BJ (cell line): ENCODE data around the gene INTS14. TPM values are rescaled to one million over a fixed set of nuclear protein-coding genes. Genes with fewer than 3 reads are reported as not detected.

Experiments used
- CTCF ChIA-PET: fragments of 350-600 bp; formaldehyde crosslinking; extraction: SDS; loops from one replicate; lab custom pipeline; 2021; ENCODE audit warnings: antibody characterized with exemption, inconsistent platforms; lab: Yijun Ruan, JAX
- POLR2A ChIA-PET: fragments of 300-600 bp; sonication (Branson Sonifier 250); formaldehyde crosslinking; extraction: SDS; loops from one replicate; lab custom pipeline; 2021; ENCODE audit warnings: antibody characterized with exemption; lab: Charles Lee
- DNase-seq: peaks from one replicate; pipeline ENCODE4 v3.0.0-alpha.2; 2011; ENCODE audit warnings: low read depth
- H3K27me3 ChIP-seq: 2 replicates; pipeline ENCODE4 v1.6.0; 2011; ENCODE audit warnings: low read length; ENCODE audit not compliant: control insufficient read depth, insufficient read depth
- H3K36me3 ChIP-seq: 2 replicates; pipeline ENCODE4 v1.5.1; 2011; ENCODE audit warnings: low read length; ENCODE audit not compliant: control insufficient read depth, insufficient read depth
- H3K4me3 ChIP-seq: 2 replicates; pipeline ENCODE4 v1.5.1; 2011; ENCODE audit warnings: low read depth, mild to moderate bottlenecking, control low read depth, low read length
- polyA plus RNA-seq: library from polyadenylated mRNA; depleted of rRNA; stranded (reverse); fragments of >200 nt; gene quantifications from 2 replicates; pipeline ENCODE4 v1.2.3, GENCODE V29; 2011
- TF ChIP-seq, protein P1 (sequence below): IDR thresholded peaks from 2 replicates; pipeline ENCODE4 v1.5.1; 2011; ENCODE audit warnings: low read depth, mild to moderate bottlenecking, control low read depth, inconsistent platforms, low read length, moderate library complexity; ENCODE audit not compliant: insufficient read depth

Gene INTS14
- polyA plus RNA-seq, 1 experiment, result 37.3 TPM

DNA sequence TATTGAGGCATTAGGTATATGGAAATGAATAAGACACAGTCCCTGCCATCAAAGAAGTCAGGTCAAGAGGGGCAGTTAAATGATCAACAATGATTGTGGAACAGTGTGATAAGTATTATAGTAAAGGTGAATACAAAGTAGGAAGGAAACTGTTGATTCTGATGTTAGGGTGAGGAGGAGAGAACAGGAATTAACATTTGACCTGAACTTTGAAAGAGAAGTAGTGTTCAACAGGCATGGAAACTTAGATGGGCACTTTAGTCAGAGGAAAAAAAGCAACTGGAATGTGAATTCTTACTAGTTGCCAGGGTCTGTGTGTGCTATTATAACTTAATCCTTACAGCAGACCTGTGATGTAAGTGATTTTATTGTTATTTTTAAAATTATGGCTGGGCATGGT, 63.1 kb downstream of the INTS14 start:
- Histone ChIP-seq H3K4me3 (no peak overlapping the region), H3K36me3 (no peaks in the 10 kb centered on the region), H3K27me3 (no peaks in the 10 kb centered on the region)
- TF ChIP-seq, protein P1, sequence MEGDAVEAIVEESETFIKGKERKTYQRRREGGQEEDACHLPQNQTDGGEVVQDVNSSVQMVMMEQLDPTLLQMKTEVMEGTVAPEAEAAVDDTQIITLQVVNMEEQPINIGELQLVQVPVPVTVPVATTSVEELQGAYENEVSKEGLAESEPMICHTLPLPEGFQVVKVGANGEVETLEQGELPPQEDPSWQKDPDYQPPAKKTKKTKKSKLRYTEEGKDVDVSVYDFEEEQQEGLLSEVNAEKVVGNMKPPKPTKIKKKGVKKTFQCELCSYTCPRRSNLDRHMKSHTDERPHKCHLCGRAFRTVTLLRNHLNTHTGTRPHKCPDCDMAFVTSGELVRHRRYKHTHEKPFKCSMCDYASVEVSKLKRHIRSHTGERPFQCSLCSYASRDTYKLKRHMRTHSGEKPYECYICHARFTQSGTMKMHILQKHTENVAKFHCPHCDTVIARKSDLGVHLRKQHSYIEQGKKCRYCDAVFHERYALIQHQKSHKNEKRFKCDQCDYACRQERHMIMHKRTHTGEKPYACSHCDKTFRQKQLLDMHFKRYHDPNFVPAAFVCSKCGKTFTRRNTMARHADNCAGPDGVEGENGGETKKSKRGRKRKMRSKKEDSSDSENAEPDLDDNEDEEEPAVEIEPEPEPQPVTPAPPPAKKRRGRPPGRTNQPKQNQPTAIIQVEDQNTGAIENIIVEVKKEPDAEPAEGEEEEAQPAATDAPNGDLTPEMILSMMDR, result no peak
- CTCF ChIA-PET, result no interaction called here
- DNase-seq, result no peak
- POLR2A ChIA-PET, result no interaction called here

DNA sequence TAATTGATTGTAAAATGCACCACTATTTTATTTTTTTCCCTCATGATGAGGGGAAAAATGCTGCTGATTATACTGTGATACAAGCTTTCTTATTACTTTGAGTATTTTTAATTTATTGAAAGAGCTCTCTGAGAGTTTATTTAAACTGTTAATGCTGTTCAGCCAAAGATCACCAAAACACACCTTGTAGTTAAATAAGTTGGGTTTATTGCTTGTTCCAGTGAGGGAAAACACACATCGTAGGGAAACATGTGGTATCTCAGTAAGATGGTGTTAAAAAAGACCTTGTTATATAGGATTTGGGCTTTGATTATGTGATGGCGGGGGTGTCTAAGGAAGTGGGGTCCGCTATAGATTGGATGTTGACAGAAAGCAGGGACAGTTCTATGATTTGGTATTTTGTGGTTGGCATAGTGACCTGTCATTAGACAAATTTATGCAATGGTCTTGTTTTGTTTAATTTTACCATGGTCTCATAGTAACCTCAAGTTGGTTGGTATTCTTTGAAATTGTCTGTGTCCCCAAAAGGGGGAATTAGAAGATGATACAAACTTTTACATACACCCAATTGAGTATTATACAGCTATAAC, 69.6 kb downstream of the INTS14 start:
- DNase-seq, result no peak
- ChIA-PET CTCF (no interaction called here), POLR2A (no interaction called here)
- H3K27me3 ChIP-seq, result no peaks in the 10 kb centered on the region
- no peak overlapping the region for H3K4me3 ChIP-seq
- TF ChIP-seq, protein P1, result no peak
- no peaks in the 10 kb centered on the region for H3K36me3 ChIP-seq

DNA sequence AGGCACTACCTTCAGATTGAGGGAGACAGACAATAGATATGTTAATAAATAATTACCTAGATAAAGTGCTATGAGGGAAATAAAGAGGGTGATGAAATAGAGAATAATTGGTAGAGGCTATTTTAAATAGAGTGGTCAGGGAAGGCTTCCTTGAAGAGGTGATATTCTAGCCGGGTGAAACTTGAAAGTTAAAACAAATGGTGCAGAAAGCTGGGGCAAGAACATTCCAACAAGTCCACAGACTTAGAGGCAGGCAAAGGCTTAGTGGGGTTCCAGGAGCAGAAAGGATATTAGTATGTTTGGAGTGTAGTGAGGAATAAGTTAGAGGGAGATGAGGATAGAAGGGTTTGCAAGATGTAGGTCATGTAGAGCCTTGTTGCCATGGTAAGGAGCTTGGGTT, 70.6 kb downstream of the INTS14 start:
- CTCF ChIA-PET, result no interaction called here
- TF ChIP-seq, protein P1, result no peak

DNA sequence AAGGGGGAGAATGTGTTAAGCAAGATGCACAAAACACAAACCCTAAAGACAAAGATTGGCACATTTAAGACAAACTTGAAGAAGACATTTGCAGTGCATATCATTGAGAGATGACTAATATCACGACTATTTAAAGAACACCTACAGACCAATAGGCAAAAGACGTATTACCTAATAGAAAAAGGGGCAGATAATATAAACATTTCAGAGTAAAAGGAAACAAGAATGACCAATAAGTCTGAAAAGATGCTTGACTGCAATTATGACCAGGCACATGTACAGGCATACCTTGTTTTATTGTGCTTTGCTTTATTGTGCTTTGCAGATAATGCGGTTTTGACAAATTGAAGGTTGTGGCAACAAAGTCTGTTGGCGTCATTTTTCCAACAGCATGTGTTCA, 75.7 kb downstream of the INTS14 start:
- ChIA-PET CTCF (no interaction called here), POLR2A (no interaction called here)
- Histone ChIP-seq H3K36me3 (no peaks in the 10 kb centered on the region), H3K4me3 (no peak overlapping the region), H3K27me3 (no peaks in the 10 kb centered on the region)
- TF ChIP-seq, protein P1, result no peak
- no peak for DNase-seq

More for the DNA sequence above, 70.6 kb downstream of the INTS14 start:
- Histone ChIP-seq H3K36me3 (no peaks in the 10 kb centered on the region), H3K4me3 (no peak overlapping the region), H3K27me3 (no peaks in the 10 kb centered on the region)
- no peak for DNase-seq
- POLR2A ChIA-PET, result no interaction called here

DNA sequence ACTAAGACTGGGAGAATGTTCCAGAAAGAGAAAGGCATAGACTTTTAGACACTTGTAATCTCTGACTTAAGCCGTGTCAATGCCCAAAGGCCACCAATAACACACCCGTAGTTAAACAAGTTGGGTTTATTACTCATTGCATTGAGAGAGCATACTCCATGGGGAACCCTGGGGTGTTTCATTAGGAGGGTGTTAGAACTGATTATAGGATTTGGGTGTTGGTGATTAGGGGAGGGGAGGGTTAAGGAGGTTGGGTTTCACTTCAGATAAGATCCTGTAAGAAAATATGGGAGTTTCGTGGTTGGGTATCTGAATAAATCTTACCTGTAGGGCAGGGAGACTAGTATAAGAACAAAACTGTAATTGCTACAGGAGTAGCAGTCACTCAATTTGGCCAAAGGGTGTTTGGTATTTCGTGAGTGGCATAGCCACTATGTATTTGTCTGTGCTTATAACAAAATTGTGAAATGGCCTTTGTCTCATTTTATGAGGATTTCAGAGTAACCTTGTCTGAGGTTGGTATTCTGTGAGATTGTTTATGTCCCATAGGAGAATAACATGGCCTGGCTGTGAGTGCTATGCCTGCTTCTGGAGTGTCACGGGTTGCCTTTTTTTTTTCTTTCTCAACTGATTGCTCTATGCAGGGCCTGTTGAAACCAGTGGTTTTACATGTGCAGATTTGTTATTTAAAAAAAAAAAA, 77.7 kb downstream of the INTS14 start:
- no peak overlapping the region for H3K4me3 ChIP-seq
- H3K27me3 ChIP-seq, result no peaks in the 10 kb centered on the region
- ChIA-PET CTCF (interaction anchor here (0.9 kb wide), 1 partner anchor 28 kb away, joined by 3 read pairs; no protein-coding TSS in a partner anchor), POLR2A (no interaction called here)
- no peaks in the 10 kb centered on the region for H3K36me3 ChIP-seq
- TF ChIP-seq, protein P1, result no peak
- DNase-seq, result no peak
